ENCODE data around the gene RAD51C.
"Not testable (repeated sequence)": the region's sequence is repeated elsewhere in the genome, so short reads cannot be mapped to it uniquely, and the experiment has no call there.

RAD51C gene

DNA sequence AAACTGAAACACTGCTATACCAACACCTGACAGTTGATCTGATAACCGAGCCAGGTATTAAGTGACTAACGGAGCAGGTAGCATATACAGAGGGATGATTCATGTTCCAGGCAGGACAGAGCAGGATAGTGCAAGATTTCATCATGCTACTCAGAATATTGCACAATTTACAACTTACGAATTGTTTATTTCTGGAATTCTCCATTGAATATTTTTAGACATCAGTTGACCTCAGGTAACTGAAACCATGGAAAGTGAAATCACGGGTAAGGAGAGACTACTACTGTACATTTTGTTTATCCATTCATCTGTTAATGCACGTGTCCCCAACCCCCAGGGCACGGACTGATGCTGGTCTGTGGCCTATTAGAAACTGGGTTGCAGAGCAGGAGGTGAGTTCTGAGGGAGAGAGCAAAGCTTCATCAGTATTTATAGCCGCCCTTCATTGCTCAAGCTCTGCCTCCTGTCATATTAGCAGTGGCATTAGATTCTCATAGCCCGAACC, 48.8 kb downstream of the RAD51C start:
- DNase-seq (ENCODE audit: low read depth) = peak; percentile 14

DNA sequence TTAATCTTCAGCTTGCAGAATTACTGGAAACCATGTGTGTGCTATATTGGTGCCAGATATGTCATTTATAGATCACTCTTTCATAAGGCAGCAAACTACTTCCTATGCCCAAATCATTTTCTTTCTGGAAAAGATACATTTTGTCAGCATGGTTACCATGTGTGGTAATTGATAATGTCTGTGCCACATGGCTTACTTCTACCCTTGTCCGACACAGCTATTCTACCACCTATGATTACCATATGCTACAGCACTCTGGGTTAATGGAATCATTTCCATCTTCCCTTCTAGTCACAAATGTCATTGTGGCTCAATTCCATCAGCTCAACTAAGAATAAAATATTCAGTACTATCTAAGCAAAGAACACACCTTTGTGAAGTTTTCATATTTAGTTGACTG, 55.3 kb downstream of the RAD51C start:
- no peak for DNase-seq (ENCODE audit: low read depth)

DNA sequence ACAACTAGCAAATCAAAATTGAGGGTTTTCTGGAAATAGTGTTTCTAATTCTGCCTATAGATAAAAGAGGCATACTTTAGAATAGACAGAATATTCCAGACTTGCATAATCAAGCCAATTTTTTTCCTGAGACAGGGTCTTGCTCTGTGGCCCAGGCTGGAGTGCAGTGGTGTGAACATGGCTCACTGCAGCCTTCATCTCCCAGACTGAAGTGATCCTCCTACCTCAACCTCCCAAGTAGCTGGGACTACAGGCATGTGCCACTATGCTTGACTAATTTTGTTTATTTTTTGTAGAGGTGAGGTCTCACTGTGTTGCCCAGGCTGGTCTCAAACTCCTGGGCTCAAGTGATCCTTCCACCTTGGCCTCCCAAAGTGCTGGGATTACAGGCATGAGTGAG, 57.2 kb downstream of the RAD51C start:
- DNase-seq (ENCODE audit: low read depth) = not testable (repeated sequence)

DNA sequence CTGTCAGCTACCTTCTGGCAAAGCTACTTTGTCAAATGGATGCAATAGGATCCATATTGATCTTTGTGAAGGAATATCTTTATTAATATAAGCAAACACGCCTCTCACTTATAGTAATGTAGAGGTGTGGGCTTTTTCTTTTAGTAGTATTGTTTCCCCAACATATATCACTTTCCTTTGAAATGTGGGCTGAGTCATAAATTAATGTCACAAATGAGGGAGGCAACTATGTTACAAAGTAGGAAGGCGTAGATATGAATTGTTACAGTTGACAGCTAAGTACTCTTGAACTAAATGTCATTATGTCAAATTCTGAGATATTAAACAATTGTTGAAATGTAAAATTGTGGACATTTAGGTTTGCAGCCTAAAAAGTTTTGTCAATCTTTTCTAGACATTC, 60.6 kb downstream of the RAD51C start:
- no peak for DNase-seq (ENCODE audit: low read depth)

DNA sequence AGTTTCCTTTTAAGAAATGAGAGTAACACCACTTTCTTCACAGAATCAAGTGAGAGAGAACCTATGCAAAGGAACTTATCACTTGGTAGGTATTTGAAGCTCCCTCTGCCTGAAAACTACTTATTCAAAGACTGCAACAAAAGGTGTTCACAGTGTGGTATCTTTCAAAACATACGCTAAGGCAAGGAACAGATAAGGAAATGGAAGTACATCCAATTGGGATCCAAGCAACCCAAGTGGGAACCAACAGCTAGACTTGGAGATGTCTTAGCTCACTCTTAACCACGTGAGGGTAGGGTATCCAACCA, 62.8 kb downstream of the RAD51C start:
- DNase-seq (ENCODE audit: low read depth) = no peak

DNA sequence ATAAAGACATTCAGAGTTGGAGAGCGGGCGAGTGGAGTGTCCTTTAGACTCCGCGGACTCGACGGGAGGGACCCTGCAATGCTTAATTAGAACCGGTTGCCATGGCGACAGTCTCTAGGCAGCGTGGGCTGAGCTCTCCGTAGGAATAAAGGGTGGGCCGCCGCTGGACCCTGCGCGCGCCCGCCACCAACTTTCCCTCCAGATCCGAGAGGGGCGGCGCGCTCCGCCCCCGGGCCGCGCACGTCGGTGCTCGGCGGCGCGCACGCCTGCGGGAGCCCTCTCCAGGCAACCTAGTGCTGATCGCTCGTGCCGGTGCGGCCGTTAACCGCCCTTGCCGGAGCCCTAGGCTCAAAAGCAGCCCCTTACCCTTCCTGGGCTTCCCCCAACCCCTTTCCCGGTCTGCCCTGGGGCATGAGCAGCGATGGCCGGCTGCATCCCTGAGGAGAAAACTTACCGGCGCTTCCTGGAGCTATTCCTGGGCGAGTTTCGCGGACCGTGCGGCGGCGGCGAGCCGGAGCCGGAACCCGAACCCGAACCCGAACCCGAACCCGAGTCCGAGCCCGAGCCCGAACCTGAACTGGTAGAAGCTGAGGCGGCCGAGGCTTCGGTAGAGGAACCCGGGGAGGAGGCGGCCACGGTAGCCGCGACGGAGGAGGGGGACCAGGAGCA, 63.3 kb downstream of the RAD51C start, which contains the start of gene PPM1E:
PPM1E (plus strand) TSS at position 278 of the 669 bp plus-strand sequence.
- DNase-seq (ENCODE audit: low read depth) = no peak

DNA sequence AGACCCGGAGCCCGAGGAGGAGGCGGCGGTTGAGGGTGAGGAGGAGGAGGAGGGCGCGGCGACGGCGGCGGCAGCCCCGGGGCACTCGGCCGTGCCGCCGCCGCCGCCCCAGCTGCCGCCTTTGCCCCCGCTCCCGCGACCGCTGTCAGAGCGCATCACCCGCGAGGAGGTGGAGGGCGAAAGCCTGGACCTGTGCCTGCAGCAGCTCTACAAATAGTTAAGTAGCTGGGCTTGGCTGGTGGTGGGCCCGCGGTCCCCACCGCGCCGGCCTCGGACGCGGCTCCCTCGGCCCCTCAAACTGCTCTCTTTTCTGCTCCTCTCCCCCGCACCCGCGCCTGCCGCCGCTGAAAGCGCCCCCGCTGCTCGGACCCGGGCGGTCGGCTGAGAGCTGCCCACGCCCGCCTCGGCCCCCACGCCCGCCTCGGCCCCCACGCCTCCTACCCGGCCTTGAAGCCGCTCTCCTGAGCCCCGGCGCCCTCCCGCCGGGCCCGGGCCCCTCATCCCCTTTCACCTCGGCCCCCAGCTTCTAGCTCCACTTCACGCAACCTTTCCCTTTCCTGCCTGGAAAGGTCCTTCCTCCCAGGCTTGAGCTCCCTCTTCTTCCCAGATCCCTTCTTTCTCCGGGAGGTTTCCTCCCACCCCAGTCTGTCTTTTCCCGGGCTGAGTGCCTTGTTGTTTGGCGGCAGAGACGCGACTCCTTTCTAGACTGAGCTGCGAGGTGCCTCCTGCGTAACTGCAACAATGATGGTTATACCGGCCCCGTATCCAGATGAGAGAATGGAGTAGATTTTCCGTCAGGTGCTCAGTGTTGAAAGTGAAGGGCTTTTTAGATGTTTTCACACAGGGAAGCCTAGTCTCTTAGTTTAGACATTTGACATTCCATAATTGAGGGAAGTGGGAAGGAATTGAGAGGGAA, 64.1 kb downstream of the RAD51C start:
- DNase-seq (ENCODE audit: low read depth) = no peak

DNA sequence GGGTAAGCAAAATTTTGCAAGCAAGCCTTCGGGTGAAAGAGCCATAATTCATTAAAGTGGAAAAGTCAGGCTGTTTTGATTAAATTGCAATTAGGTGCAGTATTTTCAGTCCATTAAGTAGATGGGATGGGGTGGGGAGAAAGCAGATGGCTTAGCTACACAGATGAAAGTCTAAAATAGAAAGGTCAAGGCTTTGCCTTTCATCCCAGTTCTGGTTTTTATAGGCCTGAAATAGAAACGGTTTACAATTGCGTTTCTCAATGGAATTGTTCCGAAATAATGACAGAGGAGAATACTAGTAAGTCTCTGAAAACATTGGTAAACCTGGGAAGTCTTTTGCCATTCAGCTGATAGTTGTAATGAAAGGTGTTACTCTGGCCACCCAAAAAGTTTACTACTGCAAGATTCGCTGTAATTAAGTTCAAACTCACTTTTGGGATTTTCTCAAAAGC, 64.8 kb downstream of the RAD51C start:
- DNase-seq (ENCODE audit: low read depth) = no peak

DNA sequence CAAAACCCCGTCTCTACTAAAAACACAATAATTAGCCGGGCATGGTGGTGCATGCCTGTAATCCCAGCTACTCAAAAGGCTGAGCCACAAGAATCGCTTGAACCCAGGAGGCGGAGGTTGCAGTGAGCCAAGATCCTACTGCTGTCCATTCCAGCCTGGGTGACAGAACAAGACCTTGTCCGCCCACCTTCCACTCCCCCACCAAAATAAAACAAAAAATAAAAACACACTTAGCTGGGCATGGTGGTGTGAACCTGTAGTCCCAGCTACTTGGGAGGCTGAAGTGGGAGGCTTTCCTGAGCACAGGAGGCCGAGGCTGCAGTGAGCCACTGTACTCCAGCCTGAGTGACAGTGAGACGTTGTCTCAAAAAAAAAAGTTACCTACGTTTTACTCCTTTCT, 66.5 kb downstream of the RAD51C start:
- no peak for DNase-seq (ENCODE audit: low read depth)

DNA sequence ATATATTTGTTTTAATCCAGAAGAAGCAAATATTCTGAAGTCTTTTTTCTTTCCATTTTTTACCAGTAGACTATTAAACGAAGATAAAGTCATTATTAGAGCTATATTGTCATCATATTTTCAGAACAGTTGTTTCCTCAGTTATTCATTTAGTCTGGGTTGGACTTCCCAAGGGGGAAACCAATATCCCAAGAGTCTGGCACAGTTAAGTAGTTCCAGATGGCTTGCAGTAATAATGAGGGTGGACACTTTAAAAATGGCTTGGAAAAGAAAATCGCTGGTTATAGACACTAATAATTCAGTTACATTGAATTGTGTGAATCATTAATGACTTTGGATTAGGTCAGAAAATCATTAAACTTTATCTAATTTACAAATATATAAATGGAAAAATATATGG, 67.1 kb downstream of the RAD51C start:
- DNase-seq (ENCODE audit: low read depth) = no peak

DNA sequence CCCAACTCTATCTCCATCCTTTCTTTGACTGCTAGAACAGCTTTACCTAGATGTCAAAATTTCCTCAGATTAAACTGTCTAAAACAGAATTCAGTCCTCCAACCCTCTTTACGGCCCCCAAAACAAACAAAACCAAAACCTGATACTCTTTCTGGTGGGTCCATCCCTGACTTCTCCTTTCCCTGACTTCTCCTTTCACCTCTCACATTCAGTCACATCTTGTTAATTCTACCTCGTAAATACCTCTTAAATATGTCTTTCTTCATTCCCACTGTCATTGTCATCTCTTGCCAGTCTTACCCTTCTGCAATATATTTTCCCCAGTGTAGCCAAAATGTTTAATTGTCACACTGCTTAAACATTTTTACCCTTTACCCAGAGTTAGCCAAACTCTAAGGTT, 67.8 kb downstream of the RAD51C start:
- DNase-seq (ENCODE audit: low read depth) = no peak

DNA sequence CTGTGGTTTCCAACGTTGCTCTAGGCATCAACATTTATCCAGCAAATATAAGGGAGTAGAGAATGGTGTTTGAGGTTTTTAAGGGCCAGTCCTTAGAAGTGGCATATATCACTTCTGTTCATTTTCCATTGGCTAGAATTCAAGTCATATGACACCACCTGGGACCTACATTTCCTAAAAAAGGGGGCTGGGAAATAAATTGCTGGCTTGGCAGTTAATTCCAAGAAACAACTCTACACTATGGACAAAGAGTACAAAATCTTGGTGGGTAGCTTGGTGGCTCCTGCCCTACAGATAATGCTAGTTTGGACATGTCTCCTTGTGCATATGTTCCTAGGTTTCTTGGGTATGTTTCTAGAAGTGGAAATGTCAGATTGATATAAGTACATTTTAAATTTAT, 70.9 kb downstream of the RAD51C start:
- DNase-seq (ENCODE audit: low read depth) = no peak

DNA sequence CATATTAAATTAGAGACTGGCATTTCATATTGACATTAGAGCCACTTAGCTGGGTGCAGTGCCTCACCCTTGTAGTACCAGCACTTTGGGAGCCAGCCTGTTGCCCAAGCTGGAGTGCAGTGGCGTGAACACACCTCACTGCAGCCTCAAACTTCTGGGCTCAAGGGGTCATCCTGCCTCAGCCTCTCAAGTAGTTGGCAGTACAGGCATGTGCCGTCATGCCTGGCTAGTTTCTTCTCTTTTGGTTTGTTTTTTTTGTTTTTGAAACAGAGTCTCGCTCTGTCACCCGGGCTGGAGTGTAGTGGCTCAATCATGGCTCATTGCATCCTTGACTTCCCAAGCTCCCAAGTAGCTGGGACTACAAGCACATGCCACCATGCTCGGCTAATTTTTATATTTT, 72.0 kb downstream of the RAD51C start:
- DNase-seq (ENCODE audit: low read depth) = no peak

DNA sequence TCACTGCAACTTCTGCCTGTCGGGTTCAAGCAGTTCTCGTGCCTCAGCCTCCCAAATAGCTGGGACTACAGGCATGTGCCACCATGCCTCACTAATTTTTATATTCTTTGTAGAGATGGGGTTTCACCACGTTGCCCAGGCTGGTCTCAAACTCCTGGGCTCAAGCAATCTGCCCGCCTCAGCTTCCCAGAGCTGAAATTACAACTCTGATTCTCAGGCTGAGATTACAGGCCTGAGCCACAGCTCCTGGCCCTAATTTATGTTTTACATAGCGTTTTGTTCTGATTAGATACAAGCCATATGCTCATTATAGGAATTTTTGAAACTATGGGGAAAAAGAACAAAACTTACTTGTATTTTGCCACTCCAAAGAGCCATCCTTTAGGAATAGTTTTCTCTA, 86.1 kb downstream of the RAD51C start:
- DNase-seq (ENCODE audit: low read depth) = not testable (repeated sequence)

DNA sequence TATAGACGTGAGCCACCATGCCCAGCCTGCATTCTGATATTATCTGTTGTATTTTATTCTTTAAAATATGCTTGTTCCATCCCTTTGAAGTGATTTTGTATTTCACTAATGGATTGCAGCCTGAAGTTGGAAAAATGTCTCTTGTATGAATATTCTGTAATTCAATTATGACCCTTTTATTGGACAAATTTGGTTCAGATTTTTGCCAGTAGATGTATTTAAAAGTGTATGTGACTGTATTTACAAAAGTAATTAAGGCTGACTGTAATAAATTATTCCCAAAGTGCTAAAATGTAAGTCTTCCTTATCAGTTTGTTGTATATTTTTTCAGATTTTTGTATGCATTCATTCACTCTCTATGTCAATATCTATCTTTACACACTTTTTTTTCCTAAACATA, 87.0 kb downstream of the RAD51C start:
- no peak for DNase-seq (ENCODE audit: low read depth)

DNA sequence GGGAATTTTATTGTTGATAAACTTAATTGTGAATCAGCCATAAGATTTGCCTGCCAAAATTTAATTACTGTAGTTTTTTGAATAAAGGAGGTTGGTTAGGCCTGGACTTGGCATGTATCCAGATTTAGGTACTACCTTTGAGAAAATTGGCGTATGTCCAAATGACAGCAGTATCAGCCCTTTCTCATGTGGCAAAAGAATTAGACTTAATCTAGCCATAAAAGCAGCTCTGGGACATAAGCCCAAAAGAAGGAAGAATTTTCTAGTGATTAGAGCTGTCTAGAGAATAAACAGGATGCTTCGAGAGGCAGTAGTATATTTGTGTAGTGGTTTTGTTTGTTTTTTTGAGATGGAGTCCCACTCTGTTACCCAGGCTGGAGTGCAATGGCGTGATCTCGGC, 91.0 kb downstream of the RAD51C start:
- no peak for DNase-seq (ENCODE audit: low read depth)

DNA sequence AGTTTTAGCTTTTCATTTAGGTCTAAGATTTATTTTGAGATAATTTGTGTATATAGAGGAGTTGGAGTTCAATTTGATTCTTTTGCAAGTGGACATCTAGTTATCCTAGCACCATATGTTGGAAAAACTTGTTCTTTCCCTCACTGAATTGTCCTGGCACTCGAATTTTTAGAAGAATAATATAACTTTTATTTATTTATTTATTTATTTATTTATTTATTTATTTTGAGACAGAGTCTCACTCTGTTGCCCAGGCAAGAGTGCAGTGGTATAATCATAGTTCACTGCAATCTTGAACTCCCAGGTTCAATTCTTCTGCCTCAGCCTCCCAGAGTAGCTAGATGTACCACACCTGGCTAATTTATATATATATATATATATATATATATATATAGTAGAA, 92.7 kb downstream of the RAD51C start:
- DNase-seq (ENCODE audit: low read depth) = no peak
